OCI-LY7 (cell line): ENCODE measurements around the gene PAM16.

Experiments used
- CTCF ChIP-seq: fragments of 200-600 bp; sonication (generic); conservative IDR thresholded peaks from 2 replicates; pipeline ENCODE4 v1.5.1; 2014; ENCODE audit warnings: mild to moderate bottlenecking, antibody characterized with exemption, low read length, moderate library complexity, mixed read lengths
- EZH2phosphoT487 ChIP-seq: fragments of 200-600 bp; sonication (generic); IDR thresholded peaks from 2 replicates; pipeline ENCODE4 v1.6.1; 2018; ENCODE audit warnings: low read depth, borderline replicate concordance, mild to moderate bottlenecking, mixed run types, antibody characterized with exemption, low read length, moderate library complexity, mixed read lengths

GRCh38 chr16:4303973-4304372, 47.1 kb downstream of the PAM16 start:
- no peak for TF ChIP-seq CTCF
- TF ChIP-seq EZH2phosphoT487: no peak
